Mucosa of rectum (tissue), 2 donors: ENCODE data around the gene ALAD.

Experiments used
- H3K27ac ChIP-seq, 2 donors: one replicate each; pipeline ENCODE4 v1.7.0; 2013; ENCODE audit warnings: inconsistent platforms in 2 of 2, low read depth in 2 of 2, low read length in 2 of 2
- H3K27me3 ChIP-seq, 2 donors: one replicate each; pipeline ENCODE4 v1.7.0; 2013; ENCODE audit warnings: low read length in 2 of 2; ENCODE audit not compliant: control insufficient read depth in 2 of 2, insufficient read depth in 2 of 2
- H3K36me3 ChIP-seq, 2 donors: one replicate each; pipeline ENCODE4 v1.7.0; 2013; ENCODE audit warnings: low read length in 2 of 2; ENCODE audit not compliant: control insufficient read depth in 2 of 2, insufficient read depth in 2 of 2
- H3K4me1 ChIP-seq, 2 donors: one replicate each; pipeline ENCODE4 v1.7.0; 2013; ENCODE audit warnings: low read length in 2 of 2, mild to moderate bottlenecking in 1 of 2; ENCODE audit not compliant: control insufficient read depth in 2 of 2, insufficient read depth in 2 of 2
- H3K4me3 ChIP-seq, 2 donors: one replicate each; pipeline ENCODE4 v1.7.0; 2013; ENCODE audit warnings: low read length in 2 of 2
- H3K9ac ChIP-seq, 2 donors: one replicate each; pipeline ENCODE4 v1.7.0; 2013; ENCODE audit warnings: low read length in 2 of 2, low read depth in 1 of 2, mild to moderate bottlenecking in 1 of 2
- H3K9me3 ChIP-seq, 2 donors: one replicate each; pipeline ENCODE4 v1.7.0; 2013; ENCODE audit warnings: low read length in 2 of 2; ENCODE audit not compliant: control insufficient read depth in 2 of 2
- donor health status: healthy.
- donor health status: Normal muscosa, but diverticular disease.

ALAD gene

GRCh38 chr9:113399646-113400200, 1.4 kb downstream of the ALAD start:
- Histone ChIP-seq H3K36me3 (no peaks in the 10 kb centered on the region), H3K4me1 (peaks cover 30 to 33% of the 10 kb centered on the region in 2 donors), H3K27ac (no peak overlapping the region), H3K4me3 (peak overlapping the region; percentile 85 to 97), H3K27me3 (no peaks in the 10 kb centered on the region), H3K9me3 (no peaks in the 10 kb centered on the region), H3K9ac (peak overlapping the region in 1 of 2 donors; percentile 85)

GRCh38 chr9:113398796-113399195, 2.3 kb downstream of the ALAD start:
- Histone ChIP-seq H3K4me1 (peaks cover 30 to 33% of the 10 kb centered on the region in 2 donors), H3K27ac (no peak overlapping the region), H3K9me3 (no peaks in the 10 kb centered on the region), H3K36me3 (peaks cover 0 to under 1% of the 10 kb centered on the region in 2 donors), H3K4me3 (no peak overlapping the region), H3K27me3 (no peaks in the 10 kb centered on the region), H3K9ac (no peak overlapping the region)

GRCh38 chr9:113397203-113397631, 3.9 kb downstream of the ALAD start:
- H3K9ac ChIP-seq, result peak overlapping the region in 1 of 2 donors; percentile 22
- H3K4me1 ChIP-seq, result peaks cover 30 to 33% of the 10 kb centered on the region in 2 donors

GRCh38 chr9:113395000-113395861, 5.9 kb downstream of the ALAD start:
- no peaks in the 10 kb centered on the region for H3K9me3 ChIP-seq
- no peaks in the 10 kb centered on the region for H3K27me3 ChIP-seq
- no peak overlapping the region for H3K9ac ChIP-seq
- H3K36me3 ChIP-seq, result peaks cover 23 to 30% of the 10 kb centered on the region in 2 donors
- peak overlapping the region in 1 of 2 donors; percentile 34 for H3K27ac ChIP-seq
- no peak overlapping the region for H3K4me3 ChIP-seq
- peaks cover 24% of the 10 kb centered on the region in 2 donors for H3K4me1 ChIP-seq

More at GRCh38 chr9:113397203-113397631, 3.9 kb downstream of the ALAD start:
- Histone ChIP-seq H3K27ac (peak overlapping the region in 1 of 2 donors; percentile 11), H3K9me3 (no peaks in the 10 kb centered on the region), H3K27me3 (no peaks in the 10 kb centered on the region), H3K4me3 (no peak overlapping the region), H3K36me3 (peaks cover 4 to 10% of the 10 kb centered on the region in 2 donors)

GRCh38 chr9:113393281-113393680, 7.8 kb downstream of the ALAD start:
- Histone ChIP-seq H3K36me3 (peaks cover 31 to 48% of the 10 kb centered on the region in 2 donors), H3K27me3 (no peaks in the 10 kb centered on the region), H3K27ac (no peak overlapping the region)

GRCh38 chr9:113391917-113392316, 9.2 kb downstream of the ALAD start:
- Histone ChIP-seq H3K27ac (no peak overlapping the region), H3K36me3 (peaks cover 36 to 55% of the 10 kb centered on the region in 2 donors), H3K27me3 (no peaks in the 10 kb centered on the region), H3K4me3 (no peak overlapping the region), H3K9ac (no peak overlapping the region), H3K9me3 (no peaks in the 10 kb centered on the region), H3K4me1 (peaks cover 31 to 36% of the 10 kb centered on the region in 2 donors)

More at GRCh38 chr9:113393281-113393680, 7.8 kb downstream of the ALAD start:
- Histone ChIP-seq H3K9ac (no peak overlapping the region), H3K4me1 (peaks cover 26 to 30% of the 10 kb centered on the region in 2 donors), H3K9me3 (no peaks in the 10 kb centered on the region), H3K4me3 (no peak overlapping the region)

GRCh38 chr9:113390192-113390960, 10.7 kb downstream of the ALAD start:
- Histone ChIP-seq H3K4me1 (peaks cover 32 to 38% of the 10 kb centered on the region in 2 donors), H3K27ac (no peak overlapping the region), H3K27me3 (no peaks in the 10 kb centered on the region), H3K9ac (no peak overlapping the region), H3K4me3 (no peak overlapping the region), H3K9me3 (no peaks in the 10 kb centered on the region), H3K36me3 (peaks cover 36 to 60% of the 10 kb centered on the region in 2 donors)

- peaks cover 36 to 60% of the 10 kb centered on the region in 2 donors for H3K36me3 ChIP-seq
- H3K9ac ChIP-seq, result peak overlapping the region in 1 of 2 donors; percentile 52
- H3K9me3 ChIP-seq, result no peaks in the 10 kb centered on the region
- H3K4me3 ChIP-seq, result no peak overlapping the region
- H3K27me3 ChIP-seq, result no peaks in the 10 kb centered on the region
- peaks cover 32 to 35% of the 10 kb centered on the region in 2 donors for H3K4me1 ChIP-seq
- peak overlapping the region; percentile 86 to 88 for H3K27ac ChIP-seq
Measured at GRCh38 chr9:113389451-113389850, 11.6 kb downstream of the ALAD start.

- Histone ChIP-seq H3K27me3 (no peaks in the 10 kb centered on the region), H3K4me1 (peaks cover 32 to 35% of the 10 kb centered on the region in 2 donors), H3K36me3 (peaks cover 36 to 59% of the 10 kb centered on the region in 2 donors), H3K9me3 (no peaks in the 10 kb centered on the region), H3K27ac (peak overlapping the region; percentile 86 to 88), H3K9ac (peak overlapping the region in 1 of 2 donors; percentile 52), H3K4me3 (peak overlapping the region in 1 of 2 donors; percentile 15)
Measured at GRCh38 chr9:113388833-113389232, 12.3 kb downstream of the ALAD start.
